ENCODE results near the gene C15orf62. TPM values are rescaled to one million over a fixed set of nuclear protein-coding genes. Genes with fewer than 3 reads are reported as not detected.

Gene C15orf62
- total and polyA plus RNA-seq, 12 donors: 0.07 to 1.1 (median 0.36) TPM; not detected in 4

- H3K4me1 ChIP-seq (replicated peaks in 1 of 2): peaks cover 9 to 21% of the 10 kb centered on the region in 2 donors
- DNase-seq: no peak
- H3K27me3 ChIP-seq: no peaks in the 10 kb centered on the region
- no peak overlapping the region for H3K4me3 ChIP-seq
- no peaks in the 10 kb centered on the region for H3K36me3 ChIP-seq (replicated peaks in 1 of 2)
- WGBS, 4 donors: 86 to 95% (median 90%) methylated on average over 2 of the region's 2 CpGs
- no peak overlapping the region for H3K27ac ChIP-seq
- TF ChIP-seq CTCF (IDR thresholded peaks at IDR 0.05) (no peak), POLR2A (IDR thresholded peaks at IDR 0.05) (no peak)
- intact Hi-C loops (cut with DNase I): no loop called here
- no peaks in the 10 kb centered on the region for H3K9me3 ChIP-seq (replicated peaks in 1 of 3)
These were observed 33.3 kb downstream of the C15orf62 start for GRCh38 chr15:40803076-40803475.

GRCh38 chr15:40803688-40804087, 33.9 kb downstream of the C15orf62 start:
- H3K4me1 ChIP-seq (replicated peaks in 1 of 2): peaks cover 11 to 27% of the 10 kb centered on the region in 2 donors
- no peak overlapping the region for H3K27ac ChIP-seq
- no peak for DNase-seq
- intact Hi-C loops (cut with DNase I): no loop called here
- TF ChIP-seq POLR2A (IDR thresholded peaks at IDR 0.05) (no peak), CTCF (IDR thresholded peaks at IDR 0.05) (no peak)
- H3K27me3 ChIP-seq: no peaks in the 10 kb centered on the region
- H3K36me3 ChIP-seq (replicated peaks in 1 of 2): no peaks in the 10 kb centered on the region
- no peaks in the 10 kb centered on the region for H3K9me3 ChIP-seq (replicated peaks in 1 of 3)
- WGBS, 4 donors: 86 to 100% (median 93%) methylated on average over 1 of the region's 1 CpG
- no peak overlapping the region for H3K4me3 ChIP-seq

DNA sequence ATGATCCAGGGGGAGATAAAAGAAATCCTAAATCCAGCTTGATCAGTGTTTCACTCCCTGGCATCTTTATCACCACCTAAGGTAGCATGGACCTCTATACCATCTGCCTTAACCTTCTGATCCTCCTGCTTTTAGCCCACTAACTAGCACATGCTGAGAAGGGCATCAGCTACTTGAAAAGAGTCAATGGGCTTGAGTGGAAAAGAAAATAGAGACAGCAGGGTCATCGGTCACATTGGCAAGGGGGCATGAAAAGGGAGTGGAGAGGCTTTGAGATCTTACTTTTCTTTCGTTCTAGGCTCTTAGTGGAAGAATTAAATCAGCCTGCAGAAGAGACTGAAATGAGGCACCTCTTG, 36.9 kb downstream of the C15orf62 start:
- no peaks in the 10 kb centered on the region for H3K27me3 ChIP-seq
- H3K36me3 ChIP-seq (replicated peaks in 1 of 2): peaks cover 0 to 12% of the 10 kb centered on the region in 2 donors
- intact Hi-C loops (cut with DNase I): no loop called here
- TF ChIP-seq CTCF (IDR thresholded peaks at IDR 0.05) (no peak), POLR2A (IDR thresholded peaks at IDR 0.05) (no peak)
- WGBS, 4 donors: 0 to 4% (median 2%) methylated on average over 2 of the region's 2 CpGs
- H3K27ac ChIP-seq: peak overlapping the region; percentile 79 to 97 (median 88)
- no peak for DNase-seq
- H3K4me1 ChIP-seq (replicated peaks in 1 of 2): peaks cover 11 to 25% of the 10 kb centered on the region in 2 donors
- H3K4me3 ChIP-seq: peak overlapping the region in 3 of 4 donors; percentile 49 to 94 (median 93)
- H3K9me3 ChIP-seq (replicated peaks in 1 of 3): no peaks in the 10 kb centered on the region

DNA sequence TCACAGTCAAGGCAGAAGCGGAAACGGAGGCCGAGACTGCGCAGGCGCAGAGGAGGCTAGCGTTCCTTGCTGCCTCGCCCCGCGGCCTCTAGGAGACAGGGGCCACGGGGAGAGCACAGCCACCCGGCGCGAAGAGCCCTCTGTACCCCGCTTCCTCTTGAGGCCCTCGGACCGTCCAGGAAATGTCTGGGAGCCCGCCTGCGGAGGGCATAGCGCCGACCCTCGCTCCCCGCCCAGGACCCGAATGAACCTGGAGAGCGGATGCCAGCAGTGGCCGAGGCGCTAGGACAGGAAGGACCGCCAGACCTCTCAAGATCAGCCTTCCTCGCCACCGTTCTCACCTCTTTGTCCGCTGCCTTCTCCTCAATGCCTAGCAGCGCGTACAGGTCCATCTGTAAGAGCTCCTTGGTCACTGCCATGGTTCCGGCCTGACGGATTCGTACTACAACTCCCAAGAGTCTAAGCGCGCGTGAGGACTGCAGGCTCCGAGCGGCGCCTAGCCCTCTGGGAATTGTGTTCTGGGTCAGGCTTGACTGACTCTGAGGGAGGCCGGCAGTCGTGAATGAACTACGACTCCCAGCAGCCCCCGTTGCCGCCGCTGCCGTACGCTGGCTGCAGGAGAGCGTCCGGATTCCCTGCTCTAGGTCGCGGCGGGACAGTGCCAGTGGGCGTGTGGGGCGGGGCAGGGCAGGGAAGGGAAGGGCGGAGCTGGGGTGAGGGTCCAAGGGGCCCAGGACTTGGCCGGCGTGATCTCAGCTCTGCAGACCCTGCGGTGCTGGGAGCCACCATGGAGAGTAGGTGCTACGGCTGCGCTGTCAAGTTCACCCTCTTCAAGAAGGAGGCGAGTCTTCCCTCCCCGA, 37.5 kb downstream of the C15orf62 start, which contains the start of the genes DNAJC17 and ZFYVE19:
Gene DNAJC17 (minus strand): TSS at position 446 of the 860 bp plus-strand sequence. CDS start 27 bp downstream, at position 419.
Gene ZFYVE19 (plus strand): TSS at position 62 of the 860 bp plus-strand sequence. CDS start 501 bp downstream, at position 563.
- intact Hi-C loops (cut with DNase I): no loop called here
- WGBS, 4 donors: 0 to 1% (median 0%) methylated on average over 30 to 64 of the region's 64 CpGs

More for the DNA sequence above, 37.5 kb downstream of the C15orf62 start, which contains the start of the genes DNAJC17 and ZFYVE19:
- H3K36me3 ChIP-seq (replicated peaks in 1 of 2): peaks cover 0 to 12% of the 10 kb centered on the region in 2 donors
- H3K4me3 ChIP-seq: peak within 1 kb of the TSS; percentile 47 to 94 (median 71)
- no peaks in the 10 kb centered on the region for H3K9me3 ChIP-seq (replicated peaks in 1 of 3)
- H3K27me3 ChIP-seq: no peaks in the 10 kb centered on the region
- DNase-seq: peak; percentile 94 to 99 (median 97)
- TF ChIP-seq CTCF (IDR thresholded peaks at IDR 0.05) (peak in 3 of 6 experiments; percentile 17 to 44 (median 20)), POLR2A (IDR thresholded peaks at IDR 0.05) (peak; percentile 41 to 43)
- peaks cover 11 to 25% of the 10 kb centered on the region in 2 donors for H3K4me1 ChIP-seq (replicated peaks in 1 of 2)
- H3K27ac ChIP-seq: peak within 1 kb of the TSS; percentile 79 to 97 (median 88)

All from adrenal gland (tissue), 12 donors.